Measurements from ENCODE around the gene SLC1A4. TPM values are rescaled to one million over a fixed set of nuclear protein-coding genes. Genes with fewer than 3 reads are reported as not detected.

Gene SLC1A4
- polyA plus RNA-seq, 1 donor from 2014 or later: 33.8 TPM

GRCh38 chr2:64957109-64957903 lies 31.9 kb upstream of the SLC1A4 start:
- Histone ChIP-seq H3K27me3 (ENCODE audit: insufficient read depth, low read depth, low read length) (no peaks in the 10 kb centered on the region), H3K4me3 (ENCODE audit: low read length) (no peak overlapping the region), H4K20me1 (ENCODE audit: insufficient read depth) (no peaks in the 10 kb centered on the region), H3F3A (ENCODE audit: insufficient read depth, low read length, poor library complexity, severe bottlenecking) (no peaks in the 10 kb centered on the region), H3K9me3 (ENCODE audit: low read length) (no peaks in the 10 kb centered on the region), H3K27ac (ENCODE audit: low read length) (no peak overlapping the region), H3K9me2 (ENCODE audit: insufficient read depth, low read length) (no peaks in the 10 kb centered on the region), H3K79me2 (replicated peaks; ENCODE audit: insufficient read depth, low read length) (no peaks in the 10 kb centered on the region), H3K4me2 (ENCODE audit: low read length) (no peak overlapping the region), H2AFZ (ENCODE audit: low read depth, low read length) (no peak overlapping the region), H3K9ac (ENCODE audit: low read length) (no peak overlapping the region), H3K36me3 (ENCODE audit: insufficient read depth, low read length) (no peaks in the 10 kb centered on the region)
- no peak for TF ChIP-seq POLR2AphosphoS5 (IDR thresholded peaks at IDR 0.05)
- no peak for TF ChIP-seq RAD21 (conservative IDR thresholded peaks at IDR 0.05)
- TF ChIP-seq TAF1 (IDR thresholded peaks at IDR 0.05; ENCODE audit: low read depth): no peak
- TF ChIP-seq REST (IDR thresholded peaks at IDR 0.05; ENCODE audit: borderline replicate concordance): no peak
- no peak for TF ChIP-seq SMC3 (conservative IDR thresholded peaks at IDR 0.05; ENCODE audit: poor library complexity)
- no peak for TF ChIP-seq MXI1 (conservative IDR thresholded peaks at IDR 0.05; ENCODE audit: poor library complexity, severe bottlenecking)
- no peak for TF ChIP-seq CTCF (IDR thresholded peaks at IDR 0.05; ENCODE audit: poor library complexity, severe bottlenecking)
- TF ChIP-seq EZH2 (IDR thresholded peaks at IDR 0.05; ENCODE audit: borderline replicate concordance, insufficient read depth, low read length, poor library complexity, severe bottlenecking): no peak
- TF ChIP-seq EP300 (conservative IDR thresholded peaks at IDR 0.05; ENCODE audit: poor library complexity, severe bottlenecking): no peak

GRCh38 chr2:64958556-64958955 lies 30.6 kb upstream of the SLC1A4 start:
- no peak overlapping the region for H2AFZ ChIP-seq (ENCODE audit: low read depth, low read length)
- no peaks in the 10 kb centered on the region for H3F3A ChIP-seq (ENCODE audit: insufficient read depth, low read length, poor library complexity, severe bottlenecking)
- H3K9me2 ChIP-seq (ENCODE audit: insufficient read depth, low read length): no peaks in the 10 kb centered on the region
- TF ChIP-seq EZH2 (IDR thresholded peaks at IDR 0.05; ENCODE audit: borderline replicate concordance, insufficient read depth, low read length, poor library complexity, severe bottlenecking) (no peak), SMC3 (conservative IDR thresholded peaks at IDR 0.05; ENCODE audit: poor library complexity) (no peak), EP300 (conservative IDR thresholded peaks at IDR 0.05; ENCODE audit: poor library complexity, severe bottlenecking) (no peak), RAD21 (conservative IDR thresholded peaks at IDR 0.05) (no peak), POLR2AphosphoS5 (IDR thresholded peaks at IDR 0.05) (no peak), MXI1 (conservative IDR thresholded peaks at IDR 0.05; ENCODE audit: poor library complexity, severe bottlenecking) (no peak), REST (IDR thresholded peaks at IDR 0.05; ENCODE audit: borderline replicate concordance) (no peak), CTCF (IDR thresholded peaks at IDR 0.05; ENCODE audit: poor library complexity, severe bottlenecking) (no peak), TAF1 (IDR thresholded peaks at IDR 0.05; ENCODE audit: low read depth) (no peak)
- H3K4me2 ChIP-seq (ENCODE audit: low read length): no peak overlapping the region
- no peaks in the 10 kb centered on the region for H3K36me3 ChIP-seq (ENCODE audit: insufficient read depth, low read length)
- H3K4me3 ChIP-seq (ENCODE audit: low read length): no peak overlapping the region
- no peaks in the 10 kb centered on the region for H3K9me3 ChIP-seq (ENCODE audit: low read length)
- no peaks in the 10 kb centered on the region for H3K27me3 ChIP-seq (ENCODE audit: insufficient read depth, low read depth, low read length)
- no peaks in the 10 kb centered on the region for H4K20me1 ChIP-seq (ENCODE audit: insufficient read depth)
- H3K9ac ChIP-seq (ENCODE audit: low read length): no peak overlapping the region
- H3K79me2 ChIP-seq (replicated peaks; ENCODE audit: insufficient read depth, low read length): no peaks in the 10 kb centered on the region
- no peak overlapping the region for H3K27ac ChIP-seq (ENCODE audit: low read length)

All from neural cell (in vitro differentiated cells).